ENCODE measurements around the gene VARS2. TPM values are rescaled to one million over a fixed set of nuclear protein-coding genes. Genes with fewer than 3 reads are reported as not detected.
"Not testable (repeated sequence)": the region's sequence is repeated elsewhere in the genome, so short reads cannot be mapped to it uniquely, and the experiment has no call there.

Gene VARS2
- total RNA-seq, 1 donor from 2014 or later = 18.2 TPM

DNA sequence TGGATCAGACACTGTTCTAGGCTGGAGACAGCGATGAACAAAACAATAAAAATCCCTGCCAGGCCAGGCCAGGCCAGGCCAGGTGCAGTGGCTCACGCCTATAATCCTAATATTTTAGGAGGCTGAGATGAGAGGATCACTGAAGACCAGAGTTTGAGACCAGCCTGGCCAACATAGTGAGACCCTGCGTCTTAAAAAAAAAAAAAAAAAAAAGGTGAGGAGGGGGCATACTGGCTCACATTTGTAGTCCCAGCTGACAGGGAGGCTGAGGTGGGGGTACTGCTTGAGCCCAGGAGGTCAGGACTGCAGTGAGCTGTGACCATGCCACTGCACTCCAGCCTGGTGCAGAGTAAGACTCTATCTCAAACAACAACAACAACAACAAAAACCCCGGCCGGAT lies 31.2 kb downstream of the VARS2 start:
- DNase-seq (no peak), ATAC-seq (no peak)
- intact Hi-C loops (cut with micrococcal nuclease) = no loop called here

- intact Hi-C loops (cut with micrococcal nuclease) = no loop called here
- no peak for DNase-seq
- no peak for ATAC-seq
These were observed 33.2 kb downstream of the VARS2 start for GRCh38 chr6:30947231-30947630.

DNA sequence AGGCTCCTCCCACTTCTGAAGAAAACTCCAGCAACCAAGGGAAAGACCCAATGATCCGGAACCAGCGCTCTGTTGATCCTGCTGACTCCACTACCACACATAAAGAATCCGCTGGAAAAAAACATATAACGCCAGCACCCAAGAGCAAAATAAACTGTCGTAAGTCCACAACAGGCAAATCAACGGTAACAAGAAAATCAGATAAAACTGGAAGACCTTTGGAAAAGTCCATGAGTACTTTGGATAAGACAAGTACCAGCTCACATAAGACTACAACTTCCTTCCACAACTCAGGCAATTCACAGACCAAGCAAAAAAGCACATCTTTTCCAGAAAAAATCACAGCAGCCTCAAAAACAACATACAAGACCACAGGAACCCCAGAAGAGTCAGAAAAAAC lies 34.8 kb downstream of the VARS2 start:
- ATAC-seq = no peak
- intact Hi-C loops (cut with micrococcal nuclease) = no loop called here
- DNase-seq = no peak

- intact Hi-C loops (cut with micrococcal nuclease) = no loop called here
- no peak for DNase-seq
- ATAC-seq = no peak
These were observed 38.0 kb downstream of the VARS2 start for GRCh38 chr6:30951907-30952469.

DNA sequence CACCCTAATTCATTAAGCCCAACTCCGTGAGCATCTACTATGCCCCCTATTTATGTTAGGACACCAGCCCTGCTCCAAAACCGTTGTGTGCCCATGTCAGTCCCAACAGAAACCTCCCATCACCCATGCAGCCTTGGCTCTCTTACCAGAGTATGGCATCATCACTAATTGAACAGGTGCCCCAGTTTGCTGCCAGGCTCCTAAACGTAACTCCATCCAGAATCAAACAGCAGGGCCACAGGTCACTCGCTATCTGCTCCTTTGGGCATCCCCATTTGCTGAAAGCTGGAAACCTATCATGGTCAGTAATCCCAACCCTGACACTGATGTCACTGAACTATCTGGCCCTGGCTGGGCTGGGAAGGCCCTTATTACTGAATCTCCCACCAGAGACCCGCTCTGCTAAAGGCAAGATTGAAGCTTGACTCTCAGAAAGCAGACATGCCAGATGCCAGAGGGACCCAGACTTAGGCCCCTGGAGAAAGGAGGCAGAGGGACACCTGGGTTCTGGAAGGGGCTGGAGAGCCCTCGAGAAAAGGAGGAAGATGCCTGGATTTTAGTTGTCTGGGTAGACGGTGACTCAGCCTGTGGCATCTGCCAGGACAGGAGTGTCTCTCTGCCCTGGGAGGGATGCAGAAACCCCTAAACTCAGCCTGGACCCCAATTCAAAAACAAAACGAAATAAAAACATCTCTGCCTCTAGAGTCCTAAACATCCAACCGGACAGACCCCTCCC lies 40.8 kb downstream of the VARS2 start:
- ATAC-seq (no peak), DNase-seq (no peak)
- intact Hi-C loops (cut with micrococcal nuclease) = no loop called here

DNA sequence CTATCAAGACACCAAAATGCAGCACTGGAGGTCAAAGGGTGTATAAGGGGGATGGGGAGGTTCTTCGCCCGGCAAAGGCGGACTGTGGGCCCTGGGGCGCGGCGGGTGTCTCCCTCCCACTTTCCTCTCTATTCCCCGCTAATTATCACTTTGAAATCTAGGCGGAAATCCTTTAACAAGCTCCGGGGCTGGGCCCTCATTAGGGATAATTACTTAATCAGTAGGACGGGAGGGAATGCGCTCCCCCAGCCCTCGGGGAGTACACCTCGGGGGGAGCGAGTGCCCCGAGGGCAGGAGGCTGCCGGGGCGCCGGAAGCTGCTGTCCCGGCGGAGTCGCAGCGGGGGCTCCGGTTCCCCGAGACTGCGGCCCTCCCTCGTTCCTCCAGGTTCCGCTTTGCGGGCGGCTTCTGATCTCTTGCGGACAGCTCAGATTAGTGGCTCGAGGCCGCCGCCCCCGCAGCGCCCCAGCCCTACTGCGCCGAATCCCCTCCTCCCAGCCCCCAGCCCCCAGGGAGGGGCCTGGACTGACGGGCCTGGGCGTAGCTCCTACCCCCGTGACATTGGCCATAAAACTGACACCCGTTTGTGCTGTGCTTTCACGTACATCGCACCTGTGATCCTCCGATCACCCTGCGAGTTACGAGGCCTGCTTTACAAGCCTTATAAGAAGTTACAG lies 41.5 kb downstream of the VARS2 start:
- DNase-seq (peak; percentile 81), ATAC-seq (peak; percentile 90)
- intact Hi-C loops (cut with micrococcal nuclease) = no loop called here

- intact Hi-C loops (cut with micrococcal nuclease) = no loop called here
- no peak for DNase-seq
- ATAC-seq = no peak
These were observed 43.7 kb downstream of the VARS2 start for GRCh38 chr6:30957716-30958115.

DNA sequence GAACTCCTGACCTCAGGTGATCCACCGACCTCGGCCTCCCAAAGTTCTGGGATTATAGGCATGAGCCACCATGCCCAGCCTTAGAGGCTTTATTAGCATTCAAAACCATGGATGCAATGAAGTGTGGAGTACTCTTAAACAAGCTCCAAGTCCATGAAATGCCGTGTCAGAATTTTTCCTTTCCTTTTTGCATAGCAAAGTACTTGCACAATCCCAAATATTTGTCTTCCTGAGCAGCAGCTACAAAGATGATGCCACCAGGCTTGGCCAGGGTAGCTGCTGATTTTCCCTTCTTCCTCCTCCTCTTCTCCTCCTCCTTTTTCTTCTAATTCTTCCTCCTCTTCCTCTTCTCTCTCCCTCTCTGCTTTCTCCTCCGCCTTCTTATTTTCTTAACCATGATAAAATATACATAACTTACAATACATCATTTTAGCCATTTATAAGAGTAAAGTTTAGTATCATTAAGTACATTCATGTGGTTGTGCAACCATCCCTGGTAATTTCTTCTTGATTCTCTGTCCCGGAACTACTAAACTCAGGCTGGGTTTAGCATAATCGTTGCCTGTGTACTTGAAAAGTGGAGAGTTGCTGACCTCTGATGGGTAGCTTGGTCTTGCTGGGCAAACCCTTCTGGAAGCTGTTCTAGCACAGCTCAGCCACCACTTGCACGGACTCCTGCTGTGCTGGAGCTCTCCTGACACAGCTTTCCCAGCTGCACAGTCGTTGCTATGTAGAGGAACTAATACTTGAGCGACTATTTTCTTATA lies 47.1 kb downstream of the VARS2 start:
- intact Hi-C loops (cut with micrococcal nuclease) = no loop called here
- DNase-seq = no peak
- no peak for ATAC-seq

DNA sequence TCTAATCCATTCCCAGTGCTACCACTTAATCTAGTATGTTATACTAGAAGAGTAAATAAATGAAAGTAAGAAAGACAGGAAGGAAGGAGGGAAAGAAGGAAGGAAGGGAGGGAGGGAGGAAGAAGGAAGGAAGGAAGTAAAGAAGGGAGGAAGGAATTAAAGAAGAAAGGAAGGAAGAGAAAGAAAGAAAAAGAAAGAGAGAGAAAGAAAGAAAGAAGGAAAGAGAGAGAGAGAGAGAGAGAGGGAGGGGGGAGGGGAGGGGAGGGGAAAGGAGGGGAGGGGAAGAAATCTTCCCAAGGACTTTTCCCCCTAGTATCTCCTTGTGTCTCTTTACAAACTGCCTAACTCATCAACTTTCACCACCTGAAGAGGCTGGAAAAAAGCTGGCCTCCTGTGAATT lies 48.7 kb downstream of the VARS2 start:
- ATAC-seq (no peak), DNase-seq (no peak)
- intact Hi-C loops (cut with micrococcal nuclease) = no loop called here

DNA sequence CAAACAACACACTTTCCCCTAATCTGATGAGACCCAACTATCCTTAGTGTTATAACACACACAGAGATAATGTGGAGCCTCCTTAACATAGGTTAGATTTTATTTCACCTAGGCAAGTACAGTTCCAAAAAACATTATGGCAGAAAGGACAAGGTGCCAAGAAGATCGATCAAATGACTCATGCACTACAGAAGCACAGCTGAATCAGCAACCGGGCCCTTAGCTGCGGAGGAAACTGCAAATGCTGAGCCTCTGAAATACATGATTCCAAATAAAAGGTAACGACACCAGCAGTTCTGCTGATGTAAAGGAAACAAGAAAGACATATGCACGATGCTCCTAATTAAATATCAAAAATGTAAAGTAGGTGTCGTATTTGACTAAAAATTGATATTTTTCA lies 49.6 kb downstream of the VARS2 start:
- DNase-seq (no peak), ATAC-seq (no peak)
- intact Hi-C loops (cut with micrococcal nuclease) = no loop called here

- ATAC-seq = no peak
These were observed 50.0 kb downstream of the VARS2 start for GRCh38 chr6:30964075-30964474.

GRCh38 chr6:30965140-30965601 lies 51.1 kb downstream of the VARS2 start:
- DNase-seq (no peak), ATAC-seq (no peak)
- intact Hi-C loops (cut with micrococcal nuclease) = no loop called here

More at GRCh38 chr6:30964075-30964474, 50.0 kb downstream of the VARS2 start:
- no peak for DNase-seq
- intact Hi-C loops (cut with micrococcal nuclease) = no loop called here

DNA sequence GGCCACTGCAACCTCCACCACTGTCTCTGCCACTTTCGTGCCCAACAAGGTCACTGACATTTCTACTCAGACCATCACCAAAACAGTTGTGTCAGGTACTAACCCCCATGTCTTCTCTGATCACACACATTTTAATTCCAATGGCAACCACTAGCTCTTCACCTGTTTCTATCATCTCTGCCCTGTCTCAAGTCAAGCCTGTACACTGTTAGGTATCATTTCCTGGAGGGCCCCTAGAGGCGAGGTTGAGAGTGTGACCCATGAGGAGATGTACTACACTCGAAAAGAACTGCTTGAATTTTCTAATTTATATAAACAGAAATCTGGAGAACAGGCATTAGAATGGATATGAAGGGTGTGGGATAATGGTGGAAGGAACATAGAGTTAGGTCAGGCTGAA lies 52.1 kb downstream of the VARS2 start:
- DNase-seq (no peak), ATAC-seq (no peak)
- intact Hi-C loops (cut with micrococcal nuclease) = no loop called here

- ATAC-seq; DNase-seq; intact Hi-C loops (cut with micrococcal nuclease): not testable (repeated sequence)
These were observed 55.1 kb downstream of the VARS2 start for GRCh38 chr6:30969171-30969570.

DNA sequence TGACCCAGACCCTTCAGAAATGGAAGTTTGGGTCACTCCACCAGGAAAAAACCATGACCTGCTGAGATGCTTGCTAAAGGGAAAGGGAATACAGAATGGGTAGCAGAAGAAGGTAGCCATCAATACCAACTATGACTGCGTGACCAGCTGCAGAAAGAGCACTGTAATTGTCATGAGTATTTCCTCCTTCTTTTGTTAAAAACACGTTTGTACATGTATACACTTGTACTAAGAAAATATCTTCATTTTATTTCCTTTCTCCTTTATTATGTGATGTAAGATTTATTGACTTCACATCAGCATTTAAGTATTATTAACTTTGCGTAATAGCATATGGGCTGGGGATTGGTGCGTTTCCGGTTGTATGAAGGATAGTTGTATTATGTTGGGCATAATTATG lies 56.9 kb downstream of the VARS2 start:
- DNase-seq = no peak
- ATAC-seq = no peak
- intact Hi-C loops (cut with micrococcal nuclease) = no loop called here

DNA sequence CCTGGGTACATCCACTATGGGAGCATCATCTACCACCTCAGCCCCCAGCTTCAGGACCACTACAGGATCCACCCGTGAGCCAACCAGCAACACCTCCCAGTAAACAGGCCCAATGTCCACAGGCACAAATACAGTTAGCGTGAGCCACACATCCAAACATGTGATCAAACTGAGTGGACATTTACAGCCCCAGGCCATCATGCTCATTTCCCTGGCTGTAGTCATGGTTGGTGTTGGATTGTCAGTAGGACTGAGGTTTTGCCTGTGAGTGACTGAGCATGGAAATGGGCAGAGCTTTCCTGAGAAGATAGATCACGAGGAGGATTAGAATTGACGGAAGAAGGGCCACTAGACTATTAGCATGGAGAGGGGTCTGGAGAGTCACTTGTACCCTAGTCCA lies 58.8 kb downstream of the VARS2 start:
- ATAC-seq (no peak), DNase-seq (no peak)
- intact Hi-C loops (cut with micrococcal nuclease) = no loop called here

DNA sequence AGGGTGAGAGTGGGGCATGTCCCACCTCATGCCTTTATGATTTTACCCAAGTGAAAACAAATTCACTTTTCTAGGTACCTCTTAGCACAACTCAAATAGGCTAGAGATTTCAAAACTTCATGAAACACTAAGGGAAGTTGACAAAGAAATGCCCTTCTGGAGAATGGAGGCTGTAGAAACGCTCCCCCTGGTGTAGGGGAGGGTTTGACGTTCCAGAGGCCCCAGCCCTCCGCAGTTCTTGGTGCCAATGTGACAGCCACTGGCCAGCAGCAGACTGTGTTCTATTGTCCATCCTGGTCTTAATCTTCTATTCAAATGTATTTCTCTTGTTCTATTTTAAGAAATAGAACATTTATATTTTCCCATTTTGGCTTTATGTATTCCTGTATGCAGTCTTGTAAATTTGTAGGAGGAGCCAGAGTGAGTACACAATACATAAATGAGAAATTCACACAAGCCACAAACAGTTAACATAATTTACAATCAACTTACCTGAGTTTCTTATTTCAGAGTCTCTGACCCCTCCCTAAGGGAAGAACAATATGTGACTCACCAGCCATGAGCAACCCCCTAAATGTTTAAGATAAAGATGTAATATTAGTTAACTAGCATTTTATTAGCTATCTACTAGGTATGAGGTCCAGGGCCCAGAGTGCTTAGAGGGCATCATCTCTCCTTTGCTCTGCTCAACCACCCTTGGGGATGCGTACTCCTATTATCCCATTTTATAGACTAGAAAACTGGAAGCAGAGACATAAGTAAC lies 60.6 kb downstream of the VARS2 start:
- ATAC-seq = no peak
- no peak for DNase-seq
- intact Hi-C loops (cut with micrococcal nuclease) = no loop called here

Data from left ventricle myocardium superior (tissue), 1 donor.